Activated CD4-positive, alpha-beta T cell treated with anti-CD3 and anti-CD28 coated beads for 1 hour (primary cell): ENCODE results near the gene ZNF160.
"Not testable (repeated sequence)": the region's sequence is repeated elsewhere in the genome, so short reads cannot be mapped to it uniquely, and the experiment has no call there.

Experiments used
- DNase-seq: peaks from one replicate; pipeline ENCODE4 v3.0.0-alpha.2; 2020

ZNF160 gene

DNA sequence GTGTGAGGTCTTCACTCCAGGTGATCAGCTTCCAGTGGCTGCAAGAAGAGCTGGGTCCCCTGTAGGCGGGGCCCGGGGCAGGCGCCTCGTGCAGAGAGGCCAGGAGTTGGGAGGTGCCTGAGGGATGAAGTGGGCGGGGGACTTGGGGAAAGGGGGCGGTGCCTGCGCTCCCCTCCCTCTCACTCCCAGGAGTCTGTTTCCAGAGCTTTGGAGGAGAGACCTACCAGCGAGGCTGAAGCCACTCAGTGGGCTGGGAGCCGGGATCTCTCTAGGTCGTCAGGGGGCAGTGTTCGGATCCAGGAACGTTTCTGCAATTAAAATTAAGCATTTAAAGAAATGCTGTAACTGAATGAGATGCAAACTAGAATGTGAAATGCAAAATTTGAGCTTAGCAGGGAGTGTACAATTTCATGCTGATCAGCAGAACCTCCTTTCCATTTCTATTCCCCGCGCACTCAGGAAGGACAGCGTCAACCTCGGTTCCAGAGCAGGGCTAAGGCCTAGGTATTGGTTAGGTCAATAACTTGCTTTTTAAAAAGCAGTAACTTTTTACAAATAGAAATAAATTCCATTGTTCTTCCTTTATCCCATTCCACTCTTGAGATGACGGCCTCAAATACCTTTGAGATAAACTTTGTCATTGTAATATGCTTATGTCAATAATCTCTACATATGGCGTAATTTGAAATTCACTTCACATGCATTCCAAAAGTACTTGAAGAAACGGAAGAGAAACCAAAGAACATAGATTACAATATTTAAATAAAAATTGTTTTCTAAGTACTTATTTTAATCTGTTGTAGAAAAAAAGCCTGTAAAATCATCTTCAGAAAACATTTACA, 11.6 kb downstream of the ZNF160 start:
- no peak for DNase-seq

DNA sequence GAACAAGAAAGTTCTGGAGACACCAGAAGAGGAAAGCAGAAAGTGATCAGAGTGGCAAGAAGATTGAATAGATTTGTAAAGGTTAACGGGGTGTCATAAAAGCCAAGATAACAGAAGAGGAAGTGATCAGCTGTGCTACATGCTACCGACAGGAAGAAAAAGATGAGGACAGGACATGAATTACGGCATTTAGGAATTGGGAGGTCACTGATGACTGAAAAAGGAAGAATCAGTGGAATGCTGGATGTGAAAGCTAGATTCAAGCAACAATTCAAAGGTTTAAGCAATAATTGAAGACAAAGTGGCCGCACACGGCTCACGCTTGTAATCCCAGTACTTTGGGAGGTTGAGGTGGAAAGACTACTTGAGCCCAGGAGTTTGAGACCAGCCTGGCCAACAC, 15.1 kb downstream of the ZNF160 start:
- DNase-seq: no peak

- no peak for DNase-seq
Observed at GRCh38 chr19:53086949-53087348, 16.3 kb downstream of the ZNF160 start.

DNA sequence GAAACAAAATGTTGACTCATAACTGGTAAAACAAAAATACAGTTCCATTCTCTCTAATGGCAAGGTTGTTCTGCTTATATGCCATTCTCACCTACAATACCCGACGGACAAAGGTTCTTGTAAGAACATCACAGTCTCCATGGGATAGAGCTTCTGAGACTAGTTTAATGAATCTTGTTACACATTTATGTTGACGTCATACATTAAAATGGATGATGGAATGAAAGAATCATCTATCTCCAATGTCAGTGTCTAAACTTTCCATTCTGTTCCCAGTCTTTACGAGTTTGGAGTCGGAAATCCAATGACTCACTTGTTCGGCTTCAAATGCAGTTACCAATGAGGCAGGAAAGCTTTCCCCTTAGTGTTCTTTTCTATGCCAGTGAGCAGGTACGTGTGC, 17.7 kb downstream of the ZNF160 start:
- DNase-seq: no peak

GRCh38 chr19:53082929-53083328, 20.3 kb downstream of the ZNF160 start:
- no peak for DNase-seq

- no peak for DNase-seq
Observed at GRCh38 chr19:53079313-53079924, 23.8 kb downstream of the ZNF160 start.

DNA sequence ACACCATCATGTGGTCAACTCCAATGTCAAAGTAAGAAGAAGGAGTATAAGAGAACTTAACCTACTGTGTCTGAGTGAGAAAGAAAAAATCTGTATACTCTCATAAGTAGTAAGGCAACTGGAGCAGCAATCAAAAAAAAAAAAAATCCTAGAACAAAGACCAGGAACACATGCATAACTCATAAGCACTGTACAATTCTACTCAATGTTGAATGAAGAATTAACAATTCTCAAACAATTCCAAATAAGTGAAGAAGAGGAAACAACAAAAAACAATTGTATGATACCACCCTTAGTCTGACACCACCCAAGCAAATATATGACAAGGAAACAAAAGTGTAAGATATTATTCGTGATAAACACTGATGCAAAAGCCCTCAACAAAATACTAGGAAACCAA, 24.6 kb downstream of the ZNF160 start:
- no peak for DNase-seq

GRCh38 chr19:53076984-53077383, 26.2 kb downstream of the ZNF160 start:
- no peak for DNase-seq

- no peak for DNase-seq
Observed at GRCh38 chr19:53068834-53069233, 34.4 kb downstream of the ZNF160 start.

GRCh38 chr19:53068199-53068598, 35.0 kb downstream of the ZNF160 start:
- no peak for DNase-seq

DNA sequence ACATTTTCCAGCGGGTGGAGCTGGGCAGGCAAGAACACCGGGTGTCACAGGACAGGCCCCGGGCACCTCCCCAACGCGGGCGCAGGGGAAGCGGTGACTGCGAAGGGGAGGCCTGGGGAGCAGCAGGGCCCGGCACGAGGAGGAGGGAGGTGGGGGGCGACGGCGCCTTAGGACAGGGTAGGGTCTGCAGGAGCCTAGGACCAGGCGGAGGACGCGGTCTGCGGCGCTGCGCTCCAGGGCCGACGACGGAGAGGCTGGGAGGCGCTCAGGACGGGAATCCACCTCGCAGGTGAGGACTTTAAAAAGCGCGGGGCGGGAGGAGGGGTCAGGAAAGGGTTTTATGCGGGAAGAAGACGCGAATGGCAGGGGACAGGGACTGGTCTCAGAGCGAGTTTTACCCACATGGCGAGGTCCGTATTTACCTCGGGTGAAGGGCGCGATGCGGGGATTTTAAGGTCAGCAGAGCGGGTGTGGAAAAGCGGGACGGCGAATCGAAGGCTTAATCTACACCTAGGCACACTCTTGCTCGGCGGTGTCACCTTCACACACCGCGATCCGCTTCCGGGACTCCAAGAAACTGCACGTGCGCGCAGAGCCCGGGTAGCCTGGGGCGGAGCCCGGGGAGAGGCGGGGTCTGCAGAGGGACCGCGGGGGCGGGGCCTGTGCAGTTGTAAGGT, 45.2 kb downstream of the ZNF160 start:
- DNase-seq: no peak

DNA sequence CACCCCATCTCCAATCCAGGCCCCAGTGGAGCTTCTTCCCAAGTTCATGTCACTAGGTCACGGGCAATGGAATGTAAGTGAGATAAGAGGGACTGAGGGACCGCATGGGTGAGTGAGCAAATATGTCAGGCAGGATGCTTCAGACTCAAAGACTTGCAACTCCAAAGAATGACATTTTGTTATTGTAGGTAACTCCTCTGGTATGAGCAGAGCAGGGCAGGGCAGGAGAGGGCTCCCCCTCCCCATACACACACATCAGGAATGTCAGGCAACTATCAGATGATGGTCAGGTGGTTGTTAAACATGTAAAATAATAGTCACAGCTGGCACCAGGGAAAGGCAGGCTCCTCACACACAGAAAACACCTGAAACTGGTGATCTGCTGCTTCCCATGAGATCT, 48.1 kb downstream of the ZNF160 start:
- DNase-seq: no peak

- DNase-seq: no peak
Observed at GRCh38 chr19:53047379-53047778, 55.8 kb downstream of the ZNF160 start.

GRCh38 chr19:53045536-53045935, 57.7 kb downstream of the ZNF160 start:
- no peak for DNase-seq

GRCh38 chr19:53041366-53041765, 61.9 kb downstream of the ZNF160 start:
- DNase-seq: no peak

DNA sequence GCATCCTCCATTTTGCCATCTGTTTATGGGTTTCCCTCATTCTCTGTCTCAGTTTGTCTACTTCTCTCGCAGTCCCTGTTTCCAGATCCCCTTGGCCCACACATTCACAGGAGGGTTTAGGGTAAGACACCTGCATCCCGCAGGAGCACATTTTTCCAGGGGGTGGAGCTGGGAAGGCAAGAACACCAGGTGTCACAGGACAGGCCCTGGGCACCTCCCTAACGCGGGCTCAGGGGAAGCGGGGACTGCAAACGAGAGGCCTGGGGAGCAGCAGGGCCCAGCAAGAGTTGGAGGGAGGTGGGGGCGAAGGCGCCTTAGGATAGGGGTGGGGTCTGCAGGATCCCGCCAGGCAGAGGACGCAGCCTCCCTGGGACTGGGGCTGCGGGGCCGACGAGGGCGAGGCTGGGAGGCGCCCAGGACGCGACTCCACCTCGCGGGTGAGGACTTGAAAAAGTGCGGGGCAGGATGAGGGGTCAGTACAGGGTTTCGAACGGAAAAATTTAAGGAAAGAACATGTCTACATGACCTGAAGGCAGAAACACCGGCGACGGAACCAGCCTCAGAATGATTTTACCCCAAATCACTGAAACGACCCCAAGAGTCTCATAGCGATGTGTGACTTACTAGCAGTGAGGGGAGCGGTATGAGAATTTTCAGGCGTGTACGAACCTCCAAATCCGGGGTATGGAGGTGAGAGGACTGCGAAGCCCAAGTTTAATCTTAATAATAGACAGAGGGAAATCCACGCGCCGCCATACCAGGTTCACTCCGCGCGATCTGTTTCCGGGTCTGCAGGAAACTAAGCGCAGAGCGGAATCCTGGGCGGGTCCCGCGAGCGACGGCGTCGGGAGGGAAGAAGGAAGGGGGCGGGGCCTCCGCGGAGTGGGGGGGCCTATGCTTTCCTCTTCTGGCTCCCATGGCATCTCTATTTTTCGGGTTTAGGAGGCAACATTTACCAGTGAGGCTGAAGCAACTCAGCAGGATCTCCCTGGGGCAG, 65.8 kb downstream of the ZNF160 start:
- no peak for DNase-seq

GRCh38 chr19:53034948-53035675, 68.1 kb downstream of the ZNF160 start:
- no peak for DNase-seq

GRCh38 chr19:53034054-53034453, 69.2 kb downstream of the ZNF160 start:
- no peak for DNase-seq

- DNase-seq: not testable (repeated sequence)
Observed at GRCh38 chr19:53028306-53028705, 74.9 kb downstream of the ZNF160 start.

DNA sequence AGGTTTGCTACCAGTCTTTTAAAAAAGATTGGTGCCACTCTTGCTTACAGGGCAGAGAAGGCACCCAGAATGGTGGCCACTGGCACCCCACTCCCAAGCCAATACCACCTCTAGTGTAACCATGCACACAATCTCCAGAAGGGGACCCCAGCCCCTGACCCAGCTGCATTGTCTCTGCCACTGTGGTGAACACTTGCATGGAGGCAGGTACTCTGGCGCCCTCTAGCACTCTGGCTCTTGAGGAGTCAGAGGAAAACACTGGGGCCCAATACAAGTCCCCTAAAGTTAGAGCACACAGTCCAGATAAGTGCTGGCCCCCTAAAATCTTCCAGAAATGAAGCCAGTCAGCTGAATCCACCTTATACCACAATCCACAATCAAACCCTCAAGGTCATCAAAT, 83.5 kb downstream of the ZNF160 start:
- DNase-seq: no peak
